PC-3 (cell line): ENCODE measurements around the gene BAZ2B. TPM values are rescaled to one million over a fixed set of nuclear protein-coding genes. Genes with fewer than 3 reads are reported as not detected.

Experiments used
- ATAC-seq: fragments of 200-7000 bp; cut with Tn5 transposase; 2 replicates; pipeline ENCODE4 v1.9.1; 2020; ENCODE audit warnings: mild to moderate bottlenecking, moderate library complexity
- BruUV-seq: library from RNA; stranded (reverse); fragments of 400-500 nt; replicated peaks from 2 replicates; lab custom pipeline; 2021; lab: Mats Ljungman, UMichigan
- CTCF ChIA-PET: fragments of 300-600 bp; sonication (Branson Sonifier 250); formaldehyde crosslinking; loops from one replicate; lab custom pipeline; 2022; ENCODE audit warnings: antibody characterized with exemption; lab: Charles Lee
- POLR2A ChIA-PET: fragments of 300-600 bp; sonication (Branson Sonifier 250); formaldehyde crosslinking; loops from one replicate; lab custom pipeline; 2022; ENCODE audit warnings: antibody characterized with exemption; ENCODE audit not compliant: unreplicated experiment; lab: Charles Lee
- DNase-seq: peaks from one replicate; pipeline ENCODE4 v3.0.0-alpha.2; 2015
- H2AFZ ChIP-seq: fragments of 300-600 bp; sonication (generic); 2 replicates; pipeline ENCODE4 v1.6.0; 2016; ENCODE audit warnings: antibody characterized with exemption, low read length
- H3F3A ChIP-seq: fragments of 300-600 bp; sonication (generic); one replicate; pipeline ENCODE4 v1.6.0; 2017; ENCODE audit warnings: antibody characterized with exemption, low read length, control low read depth, mild to moderate bottlenecking; ENCODE audit not compliant: unreplicated experiment
- H3K27ac ChIP-seq: fragments of 300-600 bp; sonication (generic); 2 replicates; pipeline ENCODE4 v1.5.1; 2016; ENCODE audit warnings: mild to moderate bottlenecking, low read length
- H3K27me3 ChIP-seq: fragments of 300-600 bp; sonication (generic); 2 replicates; pipeline ENCODE4 v1.6.1; 2016; ENCODE audit warnings: low read length, mixed read lengths
- H3K36me3 ChIP-seq: fragments of 300-600 bp; sonication (generic); 2 replicates; pipeline ENCODE4 v1.6.1; 2016; ENCODE audit warnings: low read depth, mixed run types, low read length, mixed read lengths
- H3K4me1 ChIP-seq: fragments of 300-600 bp; sonication (generic); 2 replicates; pipeline ENCODE4 v1.5.1; 2016; ENCODE audit warnings: low read length; ENCODE audit not compliant: insufficient read depth
- H3K4me2 ChIP-seq: fragments of 300-600 bp; sonication (generic); 2 replicates; pipeline ENCODE4 v1.6.0; 2016; ENCODE audit warnings: low read length
- H3K4me3 ChIP-seq: fragments of 300-600 bp; sonication (generic); 2 replicates; pipeline ENCODE4 v1.5.1; 2016; ENCODE audit warnings: mild to moderate bottlenecking, low read length, mixed read lengths
- H3K79me2 ChIP-seq: fragments of 300-600 bp; sonication (generic); 2 replicates; pipeline ENCODE4 v1.6.1; 2017; ENCODE audit warnings: low read length, mixed read lengths
- H3K9ac ChIP-seq: fragments of 300-600 bp; sonication (generic); 2 replicates; pipeline ENCODE4 v1.6.0; 2016; ENCODE audit warnings: mild to moderate bottlenecking, low read length
- H3K9me2 ChIP-seq: fragments of 300-600 bp; sonication (generic); replicated peaks from 2 replicates; pipeline ENCODE4 v1.6.1; 2016; ENCODE audit warnings: mixed run types, low read length, mixed read lengths
- H3K9me3 ChIP-seq: fragments of 300-600 bp; sonication (generic); 2 replicates; pipeline ENCODE4 v1.6.1; 2016; ENCODE audit warnings: low read length, mixed read lengths
- H4K20me1 ChIP-seq: fragments of 300-600 bp; sonication (generic); 2 replicates; pipeline ENCODE4 v1.6.1; 2016; ENCODE audit warnings: low read length, mixed read lengths
- EZH2 ChIP-seq: fragments of 300-600 bp; sonication (generic); IDR thresholded peaks from one replicate; pipeline ENCODE4 v1.6.1; 2017; ENCODE audit warnings: antibody characterized with exemption, mild to moderate bottlenecking, low read length; ENCODE audit not compliant: unreplicated experiment
- EZH2phosphoT487 ChIP-seq: fragments of 300-600 bp; sonication (generic); IDR thresholded peaks from 2 replicates; pipeline ENCODE4 v1.6.1; 2018; ENCODE audit warnings: mild to moderate bottlenecking, antibody characterized with exemption, low read length, borderline replicate concordance
- intact Hi-C: fragments of 100-400 bp; cut with micrococcal nuclease; formaldehyde crosslinking; loops from 2 replicates; pipeline ENCODE4 v1.9.0; 2023
- total RNA-seq: library from RNA; depleted of rRNA; stranded (reverse); fragments of >200 nt; gene quantifications from 2 replicates; pipeline ENCODE4 v1.2.3, GENCODE V29; 2014
- TF ChIP-seq, protein P1 (sequence below): fragments of 300-600 bp; sonication (generic); conservative IDR thresholded peaks from 2 replicates; pipeline ENCODE4 v1.5.1; 2017; ENCODE audit warnings: antibody characterized with exemption, low read depth, mild to moderate bottlenecking, low read length

Gene BAZ2B
- total RNA-seq, 1 experiment from 2014 or later: 19.6 TPM

DNA sequence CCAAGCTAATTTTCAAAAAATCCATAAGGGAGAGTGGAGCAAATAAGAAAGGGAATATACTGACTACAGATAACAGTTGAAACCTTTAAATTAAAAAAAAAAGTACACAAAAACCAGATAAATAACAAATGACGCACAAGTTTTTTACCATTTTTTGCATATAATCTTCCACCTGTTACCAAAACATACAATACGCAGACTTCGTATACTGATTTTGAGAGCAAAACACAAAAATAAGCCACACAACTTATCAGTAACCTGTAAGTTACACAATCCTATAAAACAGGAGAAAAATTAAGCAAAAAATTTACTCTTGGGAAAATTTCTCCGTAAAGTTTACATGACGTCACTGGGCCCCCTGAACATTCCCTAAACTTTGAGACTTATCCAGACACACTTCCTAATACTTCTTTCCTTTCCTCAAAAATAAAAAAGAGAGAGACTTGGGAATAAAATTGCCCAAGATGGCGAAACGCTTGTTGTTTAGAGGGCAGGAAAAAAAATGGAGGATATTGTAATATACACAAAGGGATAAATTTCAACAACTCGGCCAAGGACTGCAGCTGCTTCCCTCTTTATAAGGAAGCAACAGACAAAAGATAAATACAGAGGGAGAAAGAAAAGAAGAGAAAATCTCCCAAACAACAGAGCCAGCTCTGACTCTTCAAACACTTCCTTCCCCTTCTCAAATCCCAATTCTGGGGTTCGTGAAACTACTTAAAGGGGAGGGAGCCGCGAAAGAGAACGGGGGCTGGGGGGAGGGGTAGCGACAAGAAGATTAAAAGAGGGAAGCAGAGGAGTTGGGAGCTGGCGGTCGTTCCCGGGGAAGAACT is 1.6 kb downstream of the BAZ2B start:
- H3F3A ChIP-seq: no peaks in the 10 kb centered on the region
- peak overlapping the region; percentile 83 for H3K9ac ChIP-seq
- CTCF ChIA-PET: interaction anchor here (0.5 to 1.0 kb wide), 6 partner anchors 9 to 711 kb away, joined by 3 to 12 read pairs (median 9); no protein-coding TSS in a partner anchor
- TF ChIP-seq, protein P1, sequence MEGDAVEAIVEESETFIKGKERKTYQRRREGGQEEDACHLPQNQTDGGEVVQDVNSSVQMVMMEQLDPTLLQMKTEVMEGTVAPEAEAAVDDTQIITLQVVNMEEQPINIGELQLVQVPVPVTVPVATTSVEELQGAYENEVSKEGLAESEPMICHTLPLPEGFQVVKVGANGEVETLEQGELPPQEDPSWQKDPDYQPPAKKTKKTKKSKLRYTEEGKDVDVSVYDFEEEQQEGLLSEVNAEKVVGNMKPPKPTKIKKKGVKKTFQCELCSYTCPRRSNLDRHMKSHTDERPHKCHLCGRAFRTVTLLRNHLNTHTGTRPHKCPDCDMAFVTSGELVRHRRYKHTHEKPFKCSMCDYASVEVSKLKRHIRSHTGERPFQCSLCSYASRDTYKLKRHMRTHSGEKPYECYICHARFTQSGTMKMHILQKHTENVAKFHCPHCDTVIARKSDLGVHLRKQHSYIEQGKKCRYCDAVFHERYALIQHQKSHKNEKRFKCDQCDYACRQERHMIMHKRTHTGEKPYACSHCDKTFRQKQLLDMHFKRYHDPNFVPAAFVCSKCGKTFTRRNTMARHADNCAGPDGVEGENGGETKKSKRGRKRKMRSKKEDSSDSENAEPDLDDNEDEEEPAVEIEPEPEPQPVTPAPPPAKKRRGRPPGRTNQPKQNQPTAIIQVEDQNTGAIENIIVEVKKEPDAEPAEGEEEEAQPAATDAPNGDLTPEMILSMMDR: no peak
- no peak for TF ChIP-seq EZH2phosphoT487
- no peak for TF ChIP-seq EZH2
- H3K27ac ChIP-seq: peak overlapping the region; percentile 81
- peak overlapping the region; percentile 85 for H2AFZ ChIP-seq
- H3K9me3 ChIP-seq: no peaks in the 10 kb centered on the region
- H3K4me3 ChIP-seq: peak overlapping the region; percentile 88
- POLR2A ChIA-PET: interaction anchor here (0.6 to 1.8 kb wide), 6 partner anchors 42 to 1137 kb away, joined by 3 to 23 read pairs (median 6); no protein-coding TSS in a partner anchor
- H3K36me3 ChIP-seq: no peaks in the 10 kb centered on the region
- BruUV-seq: TSS peak; percentile 42
- intact Hi-C loops: loop anchor here (1.0 to 5.0 kb wide), 2 partner anchors 99 to 327 kb away; partner anchors contain the start of gene WDSUB1
- ATAC-seq (peak; percentile 23), DNase-seq (peak; percentile 5)
- H3K4me2 ChIP-seq: peak overlapping the region; percentile 86
- H3K27me3 ChIP-seq: no peaks in the 10 kb centered on the region
- H3K79me2 ChIP-seq: peaks cover 42% of the 10 kb centered on the region
- H3K9me2 ChIP-seq: no peaks in the 10 kb centered on the region
- H3K4me1 ChIP-seq: peaks cover 35% of the 10 kb centered on the region
- no peaks in the 10 kb centered on the region for H4K20me1 ChIP-seq

DNA sequence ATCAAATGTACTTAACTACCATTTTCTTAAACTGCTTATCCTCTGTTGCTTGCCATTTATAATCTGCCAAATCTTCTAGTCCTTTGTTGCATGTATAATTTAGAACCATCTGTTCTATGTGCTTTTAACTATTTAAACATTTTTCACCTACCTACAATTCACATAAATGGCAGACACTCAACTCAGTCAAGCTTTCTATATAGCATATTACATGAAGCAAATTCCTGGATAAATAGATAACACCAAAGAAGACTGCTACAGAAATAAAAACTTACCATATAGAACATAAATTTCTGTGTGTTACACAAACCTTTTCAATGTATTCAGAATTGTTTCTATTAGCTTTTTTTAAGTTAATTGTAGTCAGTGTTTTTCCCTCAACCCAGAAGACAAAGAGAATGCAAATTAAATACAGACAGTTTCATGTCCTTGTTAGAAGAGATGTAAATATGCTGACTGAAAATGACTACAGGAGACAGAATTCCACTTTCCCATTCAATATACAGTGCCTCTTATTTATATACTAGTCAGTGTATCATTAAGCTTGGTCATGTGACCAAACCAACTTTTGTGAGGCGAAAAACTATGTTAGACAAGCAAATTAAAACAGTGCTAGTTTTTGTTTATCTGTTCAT is 2.6 kb downstream of the BAZ2B start:
- peak overlapping the region; percentile 85; the same call in 1 of the 2 replicates for H2AFZ ChIP-seq
- ChIA-PET CTCF (interaction anchor here (0.5 kb wide), 1 partner anchor 8 kb away, joined by 3 read pairs; no protein-coding TSS in a partner anchor), POLR2A (interaction anchor here (0.7 kb wide), 1 partner anchor 66 kb away, joined by 4 read pairs; no protein-coding TSS in a partner anchor)
- peaks cover 42% of the 10 kb centered on the region for H3K79me2 ChIP-seq
- DNase-seq (peak; percentile 32), ATAC-seq (no peak)
- no peak overlapping the region for H3K27ac ChIP-seq
- intact Hi-C loops: no loop called here
- H3K27me3 ChIP-seq: no peaks in the 10 kb centered on the region
- H3K4me1 ChIP-seq: peaks cover 35% of the 10 kb centered on the region
- H4K20me1 ChIP-seq: no peaks in the 10 kb centered on the region
- no peaks in the 10 kb centered on the region for H3K9me3 ChIP-seq
- H3F3A ChIP-seq: no peaks in the 10 kb centered on the region
- no peaks in the 10 kb centered on the region for H3K9me2 ChIP-seq
- H3K36me3 ChIP-seq: no peaks in the 10 kb centered on the region
- H3K9ac ChIP-seq: peak overlapping the region; percentile 83; the same call in 1 of the 2 replicates
- peak overlapping the region; percentile 86 for H3K4me2 ChIP-seq
- TF ChIP-seq, protein P1: no peak
- TF ChIP-seq EZH2 (no peak), EZH2phosphoT487 (no peak)
- no TSS peak for BruUV-seq
- peak overlapping the region; percentile 88 for H3K4me3 ChIP-seq
